Natural killer cell (primary cell): Measurements from ENCODE around the gene FILIP1L. TPM values are rescaled to one million over a fixed set of nuclear protein-coding genes. Genes with fewer than 3 reads are reported as not detected.
A peak's percentile ranks its signal among the peaks of the same experiment; 100 is the strongest.

Experiments used
- ATAC-seq, 3 donors: fragments of 150-1000 bp in 2 of 3; fragments of 200-7000 bp in 1 of 3; cut with Tn5 transposase; 1 replicate in 1 of 3; 2 replicates in 2 of 3; pipeline ENCODE4 v1.10.0; 2021; ENCODE audit warnings: mild to moderate bottlenecking in 2 of 3, moderate library complexity in 2 of 3
- DNase-seq, 2 donors: peaks; one replicate each; pipeline versions ENCODE4 v3.0.0 to v3.0.0-alpha.2; 2013 to 2021; ENCODE audit warnings: mixed read lengths in 1 of 2
- H3K27ac ChIP-seq: one replicate; pipeline ENCODE4 v1.5.1; 2013; ENCODE audit warnings: mild to moderate bottlenecking, low read length
- H3K27me3 ChIP-seq: one replicate; pipeline ENCODE4 v1.6.1; 2013; ENCODE audit warnings: low read length; ENCODE audit not compliant: control insufficient read depth, insufficient read depth
- H3K36me3 ChIP-seq: one replicate; pipeline ENCODE4 v1.6.1; 2013; ENCODE audit warnings: low read length; ENCODE audit not compliant: control insufficient read depth, insufficient read depth
- H3K4me1 ChIP-seq: one replicate; pipeline ENCODE4 v1.6.1; 2013; ENCODE audit warnings: low read length; ENCODE audit not compliant: control insufficient read depth, insufficient read depth
- H3K4me3 ChIP-seq: one replicate; pipeline ENCODE4 v1.5.1; 2013; ENCODE audit warnings: low read length
- H3K9me3 ChIP-seq: one replicate; pipeline ENCODE4 v1.6.1; 2013; ENCODE audit warnings: low read length; ENCODE audit not compliant: control insufficient read depth, insufficient read depth
- H3K27ac Mint-ChIP-seq, 2 donors: one replicate each; pipeline ENCODE4 v1.8.0; 2022; ENCODE audit warnings: mild to moderate bottlenecking in 2 of 2, mixed read lengths in 2 of 2, moderate library complexity in 1 of 2
- H3K27me3 Mint-ChIP-seq, 2 donors: one replicate each; pipeline ENCODE4 v1.8.0; 2022; ENCODE audit warnings: low read depth in 2 of 2, mixed read lengths in 2 of 2
- H3K36me3 Mint-ChIP-seq: one replicate; pipeline ENCODE4 v1.8.0; 2022; ENCODE audit warnings: mixed read lengths
- H3K4me1 Mint-ChIP-seq, 2 donors: one replicate each; pipeline ENCODE4 v1.8.0; 2022; ENCODE audit warnings: mixed read lengths in 2 of 2
- H3K4me3 Mint-ChIP-seq: one replicate; pipeline ENCODE4 v1.8.0; 2022; ENCODE audit warnings: mild to moderate bottlenecking, moderate library complexity, mixed read lengths
- H3K9me3 Mint-ChIP-seq, 2 donors: one replicate each; pipeline ENCODE4 v1.8.0; 2022; ENCODE audit warnings: mixed read lengths in 2 of 2
- CTCF ChIP-seq: fragments of 200-600 bp; IDR thresholded peaks from one replicate; pipeline ENCODE4 v1.8.0; 2022; ENCODE audit warnings: antibody characterized with exemption
- WGBS: methylation state at CpG from one replicate; pipeline ENCODE4 v1.1.7; 2013; ENCODE audit warnings: missing lambda C conversion rate; ENCODE audit not compliant: insufficient coverage; 5-methylcytosine and 5-hydroxymethylcytosine counted together
- intact Hi-C: fragments of 100-400 bp; cut with micrococcal nuclease; formaldehyde crosslinking; loops from one replicate; pipeline ENCODE4 v1.14.2; 2022
- total RNA-seq, 4 donors: library from RNA; stranded (reverse); fragments of 120-200 nt in 1 of 4; gene quantifications; one replicate each; pipeline versions ENCODE4 v1.2.3 to v1.2.4, GENCODE V29; 2013 to 2022

FILIP1L gene
- total RNA-seq, 3 donors from 2014 or later (not counting 1 experiment from before 2014, with no cell fraction given) = 0.12 TPM; not detected in 2

- TF ChIP-seq CTCF = no peak
- H3K4me3 Mint-ChIP-seq = no peak overlapping the region
- DNase-seq (no peak), ATAC-seq (no peak)
- Histone ChIP-seq H3K36me3 (no peaks in the 10 kb centered on the region), H3K9me3 (no peaks in the 10 kb centered on the region), H3K27me3 (no peaks in the 10 kb centered on the region), H3K27ac (no peak overlapping the region), H3K4me3 (no peak overlapping the region), H3K4me1 (no peaks in the 10 kb centered on the region)
- intact Hi-C loops = no loop called here
- no peak overlapping the region for H3K27ac Mint-ChIP-seq
- H3K36me3 Mint-ChIP-seq = no peaks in the 10 kb centered on the region
- no peaks in the 10 kb centered on the region for H3K9me3 Mint-ChIP-seq
- WGBS = 89% methylated on average over 3 of the region's 3 CpGs
- H3K27me3 Mint-ChIP-seq = no peaks in the 10 kb centered on the region
- no peaks in the 10 kb centered on the region for H3K4me1 Mint-ChIP-seq
Observed at GRCh38 chr3:99899603-99900002, 214.7 kb downstream of the FILIP1L start.

- no peaks in the 10 kb centered on the region for H3K4me1 ChIP-seq
- Mint-ChIP-seq H3K9me3 (no peaks in the 10 kb centered on the region), H3K4me1 (no peaks in the 10 kb centered on the region), H3K4me3 (no peak overlapping the region), H3K27ac (no peak overlapping the region), H3K36me3 (no peaks in the 10 kb centered on the region), H3K27me3 (no peaks in the 10 kb centered on the region)
- H3K4me3 ChIP-seq = no peak overlapping the region
- H3K27ac ChIP-seq = peak overlapping the region; percentile 23
- TF ChIP-seq CTCF = no peak
- no peaks in the 10 kb centered on the region for H3K9me3 ChIP-seq
- intact Hi-C loops = no loop called here
- H3K27me3 ChIP-seq = no peaks in the 10 kb centered on the region
- no peaks in the 10 kb centered on the region for H3K36me3 ChIP-seq
- no peak for DNase-seq
- ATAC-seq = no peak
- WGBS = 0% methylated on average over 1 of the region's 3 CpGs
Observed at GRCh38 chr3:99896482-99896881, 217.8 kb downstream of the FILIP1L start.

- 75% methylated on average over 1 of the region's 2 CpGs for WGBS
- Histone ChIP-seq H3K9me3 (no peaks in the 10 kb centered on the region), H3K27me3 (no peaks in the 10 kb centered on the region), H3K27ac (peak overlapping the region; percentile 23), H3K4me1 (no peaks in the 10 kb centered on the region), H3K36me3 (no peaks in the 10 kb centered on the region), H3K4me3 (no peak overlapping the region)
- Mint-ChIP-seq H3K27ac (no peak overlapping the region), H3K4me1 (no peaks in the 10 kb centered on the region), H3K9me3 (no peaks in the 10 kb centered on the region), H3K36me3 (no peaks in the 10 kb centered on the region), H3K4me3 (no peak overlapping the region), H3K27me3 (no peaks in the 10 kb centered on the region)
- no peak for TF ChIP-seq CTCF
- intact Hi-C loops = no loop called here
- DNase-seq (no peak), ATAC-seq (peak in 2 of 3 donors; percentile 30 to 52)
Observed at GRCh38 chr3:99895703-99896441, 218.4 kb downstream of the FILIP1L start.
